Neural progenitor cell (in vitro differentiated cells): ENCODE results near the gene CHST10. TPM values are rescaled to one million over a fixed set of nuclear protein-coding genes. Genes with fewer than 3 reads are reported as not detected.
A peak's percentile ranks its signal among the peaks of the same experiment; 100 is the strongest.

Source experiments
- DNase-seq: peaks from one replicate; pipeline ENCODE4 v3.0.0-alpha.2; 2016; ENCODE audit warnings: low spot score
- H2AFZ ChIP-seq: fragments of 200-600 bp; sonication (generic); replicated peaks from 2 replicates; pipeline ENCODE4 v1.6.1; 2016; ENCODE audit warnings: antibody characterized with exemption
- H3F3A ChIP-seq: fragments of 200-600 bp; sonication (generic); 2 replicates; pipeline ENCODE4 v1.6.1; 2016; ENCODE audit warnings: antibody characterized with exemption, low read depth
- H3K27ac ChIP-seq: fragments of 200-600 bp; sonication (generic); 2 replicates; pipeline ENCODE4 v1.5.1; 2016; ENCODE audit warnings: mild to moderate bottlenecking
- H3K27me3 ChIP-seq: fragments of 200-600 bp; sonication (generic); 2 replicates; pipeline ENCODE4 v1.6.1; 2016; ENCODE audit warnings: mild to moderate bottlenecking, moderate library complexity
- H3K36me3 ChIP-seq: fragments of 200-600 bp; sonication (generic); 2 replicates; pipeline ENCODE4 v1.5.1; 2016
- H3K4me1 ChIP-seq: fragments of 200-600 bp; sonication (generic); 2 replicates; pipeline ENCODE4 v1.6.1; 2016; ENCODE audit warnings: mixed run types
- H3K4me2 ChIP-seq: fragments of 200-600 bp; sonication (generic); 2 replicates; pipeline ENCODE4 v1.6.1; 2016
- H3K4me3 ChIP-seq: fragments of 200-600 bp; sonication (generic); 2 replicates; pipeline ENCODE4 v1.5.1; 2016
- H3K79me2 ChIP-seq: fragments of 200-600 bp; sonication (generic); 2 replicates; pipeline ENCODE4 v1.6.1; 2016; ENCODE audit warnings: low read depth
- H3K9ac ChIP-seq: fragments of 200-600 bp; sonication (generic); 2 replicates; pipeline ENCODE4 v1.6.1; 2016
- H3K9me3 ChIP-seq: fragments of 200-600 bp; sonication (generic); 2 replicates; pipeline ENCODE4 v1.5.1; 2016; ENCODE audit warnings: low read depth
- H4K20me1 ChIP-seq: fragments of 200-600 bp; sonication (generic); 2 replicates; pipeline ENCODE4 v1.6.1; 2016; ENCODE audit warnings: low read depth
- H3K27ac Mint-ChIP-seq: 3 replicates; pipeline ENCODE4 v1.8.0; 2021; ENCODE audit warnings: mixed read lengths
- H3K27me3 Mint-ChIP-seq: 2 replicates; pipeline ENCODE4 v1.8.0; 2022; ENCODE audit warnings: low read depth, mild to moderate bottlenecking, inconsistent platforms, moderate library complexity, mixed read lengths; ENCODE audit not compliant: insufficient read depth
- H3K36me3 Mint-ChIP-seq: 3 replicates; pipeline ENCODE4 v1.8.0; 2021; ENCODE audit warnings: mixed read lengths
- H3K4me1 Mint-ChIP-seq: 3 replicates; pipeline ENCODE4 v1.8.0; 2021; ENCODE audit warnings: mixed read lengths
- H3K4me3 Mint-ChIP-seq: 3 replicates; pipeline ENCODE4 v1.8.0; 2021; ENCODE audit warnings: mild to moderate bottlenecking, moderate library complexity, mixed read lengths
- H3K9me3 Mint-ChIP-seq: 3 replicates; pipeline ENCODE4 v1.8.0; 2020; ENCODE audit warnings: mixed read lengths
- EZH2 ChIP-seq: fragments of 200-600 bp; sonication (generic); IDR thresholded peaks from 2 replicates; pipeline ENCODE4 v1.6.1; 2017; ENCODE audit warnings: antibody characterized with exemption, mild to moderate bottlenecking, moderate library complexity
- EZH2phosphoT487 ChIP-seq: fragments of 200-600 bp; sonication (generic); IDR thresholded peaks from 2 replicates; pipeline ENCODE4 v1.6.1; 2017; ENCODE audit warnings: antibody characterized with exemption
- total RNA-seq: library from RNA; depleted of rRNA; stranded (reverse); fragments of >200 nt; gene quantifications from 2 replicates; pipeline ENCODE4 v1.2.3, GENCODE V29; 2015; ENCODE audit warnings: low replicate concordance
- TF ChIP-seq, protein P1 (sequence below): fragments of 200-600 bp; sonication (generic); IDR thresholded peaks from 2 replicates; pipeline ENCODE4 v1.5.1; 2017; ENCODE audit warnings: antibody characterized with exemption, mild to moderate bottlenecking

Gene CHST10
- total RNA-seq, 1 donor from 2014 or later, result 28.1 TPM

DNA sequence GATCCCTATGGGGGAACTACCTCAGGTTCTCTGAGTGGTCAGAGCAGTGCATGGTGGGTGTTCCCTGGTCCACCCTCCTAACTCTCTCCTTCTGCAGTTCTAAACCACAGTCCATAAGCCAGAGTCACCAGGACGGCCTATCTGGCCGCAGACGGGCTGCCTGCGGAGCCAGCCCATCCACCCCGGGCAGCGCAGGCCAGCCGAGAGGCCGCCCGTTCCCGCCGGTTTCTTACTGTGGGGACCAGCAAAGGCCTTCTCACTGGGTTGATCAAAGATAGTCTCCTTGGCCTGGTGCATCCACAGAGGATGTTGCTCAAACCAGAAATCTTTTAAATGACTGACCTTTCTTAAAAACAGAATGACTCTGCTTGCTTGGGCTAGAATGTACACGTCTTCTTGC lies 9.6 kb upstream of the CHST10 start:
- H3K36me3 ChIP-seq, result no peaks in the 10 kb centered on the region
- no peak overlapping the region for H3K4me3 ChIP-seq
- peaks cover 7% of the 10 kb centered on the region for H3K9me3 Mint-ChIP-seq
- H3K4me1 Mint-ChIP-seq, result no peaks in the 10 kb centered on the region
- H3K4me2 ChIP-seq, result no peak overlapping the region
- no peak overlapping the region for H3K27ac Mint-ChIP-seq
- no peak overlapping the region for H3K27ac ChIP-seq
- no peaks in the 10 kb centered on the region for H3K79me2 ChIP-seq
- H3K4me1 ChIP-seq, result no peaks in the 10 kb centered on the region
- TF ChIP-seq EZH2, result no peak
- TF ChIP-seq EZH2phosphoT487, result no peak
- TF ChIP-seq, protein P1, sequence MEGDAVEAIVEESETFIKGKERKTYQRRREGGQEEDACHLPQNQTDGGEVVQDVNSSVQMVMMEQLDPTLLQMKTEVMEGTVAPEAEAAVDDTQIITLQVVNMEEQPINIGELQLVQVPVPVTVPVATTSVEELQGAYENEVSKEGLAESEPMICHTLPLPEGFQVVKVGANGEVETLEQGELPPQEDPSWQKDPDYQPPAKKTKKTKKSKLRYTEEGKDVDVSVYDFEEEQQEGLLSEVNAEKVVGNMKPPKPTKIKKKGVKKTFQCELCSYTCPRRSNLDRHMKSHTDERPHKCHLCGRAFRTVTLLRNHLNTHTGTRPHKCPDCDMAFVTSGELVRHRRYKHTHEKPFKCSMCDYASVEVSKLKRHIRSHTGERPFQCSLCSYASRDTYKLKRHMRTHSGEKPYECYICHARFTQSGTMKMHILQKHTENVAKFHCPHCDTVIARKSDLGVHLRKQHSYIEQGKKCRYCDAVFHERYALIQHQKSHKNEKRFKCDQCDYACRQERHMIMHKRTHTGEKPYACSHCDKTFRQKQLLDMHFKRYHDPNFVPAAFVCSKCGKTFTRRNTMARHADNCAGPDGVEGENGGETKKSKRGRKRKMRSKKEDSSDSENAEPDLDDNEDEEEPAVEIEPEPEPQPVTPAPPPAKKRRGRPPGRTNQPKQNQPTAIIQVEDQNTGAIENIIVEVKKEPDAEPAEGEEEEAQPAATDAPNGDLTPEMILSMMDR, result no peak
- H3F3A ChIP-seq, result no peaks in the 10 kb centered on the region
- H2AFZ ChIP-seq, result no peak overlapping the region
- DNase-seq, result no peak
- H3K36me3 Mint-ChIP-seq, result no peaks in the 10 kb centered on the region
- H3K27me3 Mint-ChIP-seq, result peaks cover 9% of the 10 kb centered on the region
- no peaks in the 10 kb centered on the region for H3K9me3 ChIP-seq
- no peaks in the 10 kb centered on the region for H3K27me3 ChIP-seq
- no peaks in the 10 kb centered on the region for H4K20me1 ChIP-seq
- H3K9ac ChIP-seq, result no peak overlapping the region
- no peak overlapping the region for H3K4me3 Mint-ChIP-seq

DNA sequence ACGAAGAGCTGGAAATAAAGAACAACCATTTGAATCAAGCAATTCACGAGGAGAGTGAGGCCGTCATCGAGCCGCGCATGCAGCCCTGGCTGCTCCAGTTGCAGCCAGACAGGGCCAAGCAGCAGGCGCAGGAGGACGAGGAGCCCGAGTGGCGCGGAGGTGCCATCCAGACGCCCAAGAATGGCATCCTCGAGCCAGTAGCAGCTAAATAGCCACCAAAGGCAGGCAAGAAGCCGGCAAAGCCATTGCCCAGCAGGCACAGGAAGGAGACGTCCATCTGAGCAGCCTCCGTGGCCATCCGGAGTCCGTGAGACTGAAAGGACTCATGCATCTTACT lies 8.9 kb upstream of the CHST10 start:
- peaks cover 7% of the 10 kb centered on the region for H3K9me3 Mint-ChIP-seq
- H3K36me3 Mint-ChIP-seq, result no peaks in the 10 kb centered on the region
- Histone ChIP-seq H3K36me3 (no peaks in the 10 kb centered on the region), H2AFZ (peak overlapping the region; percentile 17), H3K9me3 (no peaks in the 10 kb centered on the region), H3K27ac (no peak overlapping the region), H3K9ac (no peak overlapping the region), H3K4me3 (no peak overlapping the region), H4K20me1 (no peaks in the 10 kb centered on the region), H3F3A (no peaks in the 10 kb centered on the region), H3K4me2 (no peak overlapping the region), H3K4me1 (no peaks in the 10 kb centered on the region), H3K79me2 (no peaks in the 10 kb centered on the region), H3K27me3 (no peaks in the 10 kb centered on the region)
- TF ChIP-seq EZH2phosphoT487 (no peak), EZH2 (no peak)
- TF ChIP-seq, protein P1, result no peak
- no peak for DNase-seq
- H3K4me1 Mint-ChIP-seq, result no peaks in the 10 kb centered on the region
- H3K4me3 Mint-ChIP-seq, result no peak overlapping the region
- peaks cover 9% of the 10 kb centered on the region for H3K27me3 Mint-ChIP-seq
- H3K27ac Mint-ChIP-seq, result no peak overlapping the region

DNA sequence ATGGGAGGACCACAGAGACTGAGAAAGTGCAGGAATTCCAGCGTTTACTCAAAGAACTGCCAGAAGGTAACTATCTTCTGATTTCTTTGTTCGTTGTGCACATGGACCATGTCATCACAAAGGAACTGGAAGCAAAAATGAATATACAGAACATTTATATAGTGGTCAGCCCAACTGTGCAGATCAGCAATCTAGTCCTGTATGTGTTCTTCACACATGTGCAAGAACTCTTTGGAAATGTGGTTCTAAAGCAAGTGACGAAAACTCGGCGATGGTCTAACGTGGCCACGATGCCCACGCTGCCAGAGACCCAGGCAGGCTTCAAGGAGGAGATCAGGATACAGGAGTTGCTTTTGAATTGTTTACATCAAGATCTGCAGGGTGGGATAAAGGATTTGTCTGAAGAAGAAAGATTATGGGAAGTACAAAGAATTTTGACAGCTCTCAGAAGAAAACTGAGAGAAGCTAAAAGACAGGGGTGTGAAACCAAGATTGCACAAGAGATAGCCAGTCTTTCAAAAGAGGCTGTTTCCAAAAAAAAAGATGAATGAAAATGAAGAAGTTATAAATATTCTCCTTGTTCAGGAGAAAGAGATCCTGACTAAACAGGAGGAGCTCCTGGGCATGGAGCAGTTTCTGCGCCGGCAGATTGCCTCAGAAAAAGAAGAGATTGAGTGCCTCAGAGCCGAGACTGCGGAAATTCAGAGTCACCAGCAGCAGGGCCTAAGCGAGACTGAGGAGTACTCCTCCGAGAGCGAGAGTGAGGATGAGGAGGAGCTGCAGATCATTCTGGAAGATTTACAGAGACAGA lies 8.3 kb upstream of the CHST10 start:
- Mint-ChIP-seq H3K27ac (no peak overlapping the region), H3K9me3 (peaks cover 7% of the 10 kb centered on the region), H3K36me3 (no peaks in the 10 kb centered on the region), H3K27me3 (peaks cover 9% of the 10 kb centered on the region), H3K4me1 (no peaks in the 10 kb centered on the region), H3K4me3 (no peak overlapping the region)
- H3K9me3 ChIP-seq, result no peaks in the 10 kb centered on the region
- H3K79me2 ChIP-seq, result no peaks in the 10 kb centered on the region
- no peaks in the 10 kb centered on the region for H4K20me1 ChIP-seq
- no peak for TF ChIP-seq EZH2
- TF ChIP-seq, protein P1, result no peak
- no peak for TF ChIP-seq EZH2phosphoT487
- no peaks in the 10 kb centered on the region for H3K36me3 ChIP-seq
- no peak overlapping the region for H3K4me2 ChIP-seq
- H3F3A ChIP-seq, result no peaks in the 10 kb centered on the region
- DNase-seq, result no peak
- peak overlapping the region; percentile 17 for H2AFZ ChIP-seq
- H3K27me3 ChIP-seq, result no peaks in the 10 kb centered on the region
- H3K27ac ChIP-seq, result no peak overlapping the region
- H3K4me3 ChIP-seq, result no peak overlapping the region
- no peak overlapping the region for H3K9ac ChIP-seq
- H3K4me1 ChIP-seq, result no peaks in the 10 kb centered on the region
